Central memory CD8-positive, alpha-beta T cell (primary cell): ENCODE measurements around the gene STRADA.

ENCODE experiments used
- ATAC-seq: fragments of 150-1000 bp; cut with Tn5 transposase; replicated peaks from 2 replicates; pipeline ENCODE4 v1.10.0; 2022; ENCODE audit warnings: mild to moderate bottlenecking, moderate FRiP score, moderate number of reproducible peaks; ENCODE audit not compliant: poor library complexity, severe bottlenecking; ENCODE audit errors: extremely low read depth
- DNase-seq, 2 donors: peaks; one replicate each; pipeline ENCODE4 v3.0.0; 2021; ENCODE audit warnings: low spot score in 2 of 2
- H3K27ac Mint-ChIP-seq: one replicate; pipeline ENCODE4 v1.8.0; 2022; ENCODE audit warnings: low read depth, mild to moderate bottlenecking, moderate library complexity, mixed read lengths
- H3K27me3 Mint-ChIP-seq: one replicate; pipeline ENCODE4 v1.8.0; 2022; ENCODE audit warnings: mixed read lengths
- H3K36me3 Mint-ChIP-seq: one replicate; pipeline ENCODE4 v1.8.0; 2022; ENCODE audit warnings: mild to moderate bottlenecking, moderate library complexity, mixed read lengths; ENCODE audit not compliant: insufficient read depth
- H3K4me1 Mint-ChIP-seq: one replicate; pipeline ENCODE4 v1.8.0; 2022; ENCODE audit warnings: mixed read lengths
- H3K4me3 Mint-ChIP-seq: one replicate; pipeline ENCODE4 v1.8.0; 2022; ENCODE audit warnings: mild to moderate bottlenecking, moderate library complexity, mixed read lengths
- H3K9me3 Mint-ChIP-seq: one replicate; pipeline ENCODE4 v1.8.0; 2022; ENCODE audit warnings: mixed read lengths

The STRADA gene

GRCh38 chr17:63657786-63658185 is 83.8 kb downstream of the STRADA start:
- H3K4me3 Mint-ChIP-seq, result no peak overlapping the region
- ATAC-seq (no peak), DNase-seq (no peak)
- no peak overlapping the region for H3K27ac Mint-ChIP-seq
- H3K36me3 Mint-ChIP-seq, result peaks cover 52% of the 10 kb centered on the region
- no peaks in the 10 kb centered on the region for H3K9me3 Mint-ChIP-seq
- peaks cover 8% of the 10 kb centered on the region for H3K4me1 Mint-ChIP-seq
- H3K27me3 Mint-ChIP-seq, result no peaks in the 10 kb centered on the region

- ATAC-seq (no peak), DNase-seq (no peak)
- Mint-ChIP-seq H3K4me3 (no peak overlapping the region), H3K36me3 (peaks cover 43% of the 10 kb centered on the region), H3K27me3 (no peaks in the 10 kb centered on the region), H3K4me1 (peaks cover 26% of the 10 kb centered on the region), H3K27ac (no peak overlapping the region), H3K9me3 (no peaks in the 10 kb centered on the region)
Measured at GRCh38 chr17:63653050-63653449, 88.5 kb downstream of the STRADA start.
